HepG2 (cell line): ENCODE data around the gene USP17L12. TPM values are rescaled to one million over a fixed set of nuclear protein-coding genes. Genes with fewer than 3 reads are reported as not detected.
"Not testable (repeated sequence)": the region's sequence is repeated elsewhere in the genome, so short reads cannot be mapped to it uniquely, and the experiment has no call there.

Experiments used
- ATAC-seq: fragments of 200-7000 bp; cut with Tn5 transposase; 3 replicates; pipeline ENCODE4 v1.9.1; 2020; ENCODE audit warnings: mild to moderate bottlenecking, moderate library complexity
- Bru-seq: library from RNA; stranded (reverse); fragments of 400-500 nt; gene quantifications from one replicate; lab custom pipeline; 2021; lab: Mats Ljungman, UMichigan
- BruChase-seq, 2 experiments: library from RNA; stranded (reverse); fragments of 400-500 nt; gene quantifications; one replicate each; lab custom pipeline; 2021; lab: Mats Ljungman, UMichigan
- BruUV-seq: library from RNA; stranded (reverse); fragments of 400-500 nt; replicated peaks from 2 replicates; lab custom pipeline; 2021; lab: Mats Ljungman, UMichigan
- CTCF ChIA-PET: fragments of 300-600 bp; formaldehyde crosslinking; extraction: SDS; loops from one replicate; lab custom pipeline; 2021; ENCODE audit warnings: low total read pairs, inconsistent platforms, low intra/inter-chr PET ratio; lab: Yijun Ruan, JAX
- POLR2A ChIA-PET: fragments of 350-600 bp; sonication (Branson Sonifier 250); formaldehyde crosslinking; loops from one replicate; lab custom pipeline; 2020; ENCODE audit warnings: antibody characterized with exemption, inconsistent platforms; lab: Yijun Ruan, JAX
- DNase-seq: peaks from one replicate; pipeline ENCODE4 v3.0.0-alpha.2; 2015; ENCODE audit warnings: low spot score
- FAIRE-seq: peaks from 3 replicates; lab custom pipeline; 2011; peaks lifted over from hg19 to GRCh38; lab: Jason Lieb, UNC
- H2AFZ ChIP-seq: one replicate; pipeline ENCODE4 v1.6.1; 2011; ENCODE audit warnings: low read length, inconsistent platforms
- H3K27ac ChIP-seq: fragments of 300-600 bp; 3 replicates; pipeline ENCODE4 v1.8.0; 2011; ENCODE audit warnings: mixed run types, mild to moderate bottlenecking, mixed read lengths, low read length, inconsistent platforms; ENCODE audit not compliant: insufficient read depth; ENCODE audit errors: extremely low read length
- H3K27me3 ChIP-seq, 2 experiments: fragments of 200-600 bp in 1 of 2; 2 replicates in 1 of 2; 3 replicates in 1 of 2; pipeline versions ENCODE4 v1.6.0 to v1.8.0; 2011; ENCODE audit warnings: low read length in 2 of 2, mild to moderate bottlenecking in 2 of 2, moderate library complexity in 2 of 2, inconsistent platforms in 1 of 2; ENCODE audit not compliant: insufficient read depth in 2 of 2, control insufficient read depth in 1 of 2
- H3K36me3 ChIP-seq, 2 experiments: fragments of 200-600 bp in 1 of 2; replicated peaks in 1 of 2; 2 replicates in 1 of 2; 3 replicates in 1 of 2; pipeline versions ENCODE4 v1.5.1 to v1.8.0; 2011; ENCODE audit warnings: low read length in 2 of 2, inconsistent platforms in 1 of 2; ENCODE audit not compliant: insufficient read depth in 2 of 2, control insufficient read depth in 1 of 2
- H3K4me1 ChIP-seq: 2 replicates; pipeline ENCODE4 v1.5.1; 2012; ENCODE audit warnings: low read length, inconsistent platforms; ENCODE audit not compliant: insufficient read depth
- H3K4me2 ChIP-seq: 2 replicates; pipeline ENCODE4 v1.6.0; 2011; ENCODE audit warnings: low read depth, low read length, inconsistent platforms
- H3K4me3 ChIP-seq, 3 experiments: fragments of 200-600 bp in 1 of 3; sonication (generic), shearing (Covaris generic) in 1 of 3; replicated peaks in 1 of 3; 2 replicates each; pipeline ENCODE4 v1.5.1; 2011 to 2016; ENCODE audit warnings: low read length in 3 of 3, inconsistent platforms in 2 of 3, low read depth in 2 of 3, mild to moderate bottlenecking in 2 of 3, control low read depth in 1 of 3, mixed read lengths in 1 of 3; ENCODE audit not compliant: insufficient read depth in 1 of 3
- H3K79me2 ChIP-seq: one replicate; pipeline ENCODE4 v1.6.1; 2011; ENCODE audit warnings: low read length, inconsistent platforms; ENCODE audit not compliant: insufficient read depth
- H3K9ac ChIP-seq: 2 replicates; pipeline ENCODE4 v1.6.0; 2011; ENCODE audit warnings: mild to moderate bottlenecking, low read depth, low read length, inconsistent platforms; ENCODE audit not compliant: insufficient read depth
- H3K9me3 ChIP-seq: 2 replicates; pipeline ENCODE4 v1.5.1; 2012; ENCODE audit warnings: mild to moderate bottlenecking, low read length
- H4K20me1 ChIP-seq: 2 replicates; pipeline ENCODE4 v1.6.0; 2011; ENCODE audit warnings: inconsistent platforms, mild to moderate bottlenecking, low read length, moderate library complexity; ENCODE audit not compliant: insufficient read depth
- WGBS: methylation state at CpG from one replicate; pipeline ENCODE4 v1.1.6; 2017; ENCODE audit warnings: low lambda C conversion rate; 5-methylcytosine and 5-hydroxymethylcytosine counted together
- in situ Hi-C: cut with HindIII; loops from 2 replicates; pipeline ENCODE4 v1.10.0; 2017; ENCODE audit warnings: low pct_unique_long_range_greater_than_20kb; ENCODE audit not compliant: extremely low pct_ligation_motif_present
- intact Hi-C: fragments of 100-400 bp; cut with micrococcal nuclease; formaldehyde crosslinking; loops from one replicate; pipeline ENCODE4 v1.10.0; 2022; ENCODE audit not compliant: unreplicated experiment
- long read RNA-seq, 2 experiments: library from RNA in 1 of 2; library from polyadenylated mRNA in 1 of 2; stranded (forward) in 1 of 2; unstranded in 1 of 2; transcript quantifications; one replicate each; pipeline ENCODE4 v2.0.0, GENCODE V29; 2019 to 2022
- polyA minus RNA-seq, 3 experiments: library from RNA; depleted of rRNA, polyadenylated mRNA; stranded (reverse); fragments of >200 nt; gene quantifications; 2 replicates each; pipeline ENCODE4 v1.2.3, GENCODE V29; 2011; ENCODE audit warnings: low replicate concordance in 1 of 3
- polyA plus RNA-seq, 8 experiments: library from polyadenylated mRNA; depleted of rRNA in 3 of 8; stranded (reverse) in 7 of 8; unstranded in 1 of 8; fragments of >200 nt; fragmentation: Illumina TruSeq in 4 of 8; extraction: Trizol in 4 of 8; gene quantifications; 2 replicates each; pipeline versions ENCODE4 v1.2.1 to v1.2.3, GENCODE V29; 2011 to 2016; ENCODE audit warnings: low read depth in 4 of 8, missing spikeins in 1 of 8, mixed read lengths in 1 of 8; ENCODE audit not compliant: insufficient read depth in 1 of 8
- total RNA-seq, 5 experiments: library from RNA; depleted of rRNA; stranded (reverse); fragments of >200 nt; fragmentation: Illumina TruSeq; extraction: Trizol; gene quantifications; 2 replicates each; pipeline ENCODE4 v1.2.3, GENCODE V29; 2016; ENCODE audit warnings: low read depth in 1 of 5

Gene USP17L12
- total RNA-seq (2016; rRNA removed; fragmentation: Illumina TruSeq; extraction: Trizol) (not detected in 2 replicates), polyA plus RNA-seq (2011; rRNA removed) (not detected in 2 replicates), polyA minus RNA-seq (2011; rRNA and poly(A)+ RNA removed; ENCODE audit: low replicate concordance) (not detected in 2 replicates), Bru-seq, nascent RNA (not detected), BruChase-seq, experiment 1, labeled RNA remaining after a 6-hour chase (not detected), BruChase-seq, experiment 2, labeled RNA remaining after a 2-hour chase (not detected)
- total RNA-seq (2016; cell fraction: cytosol; rRNA removed; fragmentation: Illumina TruSeq; extraction: Trizol; ENCODE audit: low read depth): not detected in 2 replicates
- not detected in 2 replicates for total RNA-seq (2016; cell fraction: insoluble cytoplasmic fraction; rRNA removed; fragmentation: Illumina TruSeq; extraction: Trizol)
- total RNA-seq (2016; cell fraction: membrane; rRNA removed; fragmentation: Illumina TruSeq; extraction: Trizol): not detected in 2 replicates
- not detected in 2 replicates for total RNA-seq (2016; cell fraction: nucleus; rRNA removed; fragmentation: Illumina TruSeq; extraction: Trizol)
- not detected in 2 replicates for polyA plus RNA-seq (2011; cell fraction: cytosol; rRNA removed)
- not detected in 2 replicates for polyA plus RNA-seq (2011; cell fraction: nucleus; rRNA removed)
- polyA plus RNA-seq (2012): not detected in 2 replicates
- polyA plus RNA-seq (2016; cell fraction: cytosol; fragmentation: Illumina TruSeq; extraction: Trizol; ENCODE audit: low read depth): not detected in 2 replicates
- not detected in 2 replicates for polyA plus RNA-seq (2016; cell fraction: insoluble cytoplasmic fraction; fragmentation: Illumina TruSeq; extraction: Trizol; ENCODE audit: low read depth)
- polyA plus RNA-seq (2016; cell fraction: membrane; fragmentation: Illumina TruSeq; extraction: Trizol; ENCODE audit: low read depth): not detected in 2 replicates
- not detected in 2 replicates for polyA plus RNA-seq (2016; cell fraction: nucleus; fragmentation: Illumina TruSeq; extraction: Trizol; ENCODE audit: insufficient read depth, low read depth)
- not detected in 2 replicates for polyA minus RNA-seq (2011; cell fraction: cytosol; rRNA and poly(A)+ RNA removed)
- polyA minus RNA-seq (2011; cell fraction: nucleus; rRNA and poly(A)+ RNA removed): not detected in 2 replicates
- long read RNA-seq, experiment 1: 0 reads
- long read RNA-seq, experiment 2: 0 reads

- POLR2A ChIA-PET, H3K9ac ChIP-seq, H3K79me2 ChIP-seq, DNase-seq, H3K27me3 ChIP-seq, BruUV-seq, H3K4me1 ChIP-seq, ATAC-seq, H3K27ac ChIP-seq, H3K4me2 ChIP-seq, H3K4me3 ChIP-seq, H3K9me3 ChIP-seq, H4K20me1 ChIP-seq, in situ Hi-C loops, FAIRE-seq, intact Hi-C loops, H2AFZ ChIP-seq, CTCF ChIA-PET, H3K36me3 ChIP-seq: not testable (repeated sequence)
- whole genome bisulfite sequencing: no CpG with 5 or more reads among the region's 13 CpGs
These were observed at the start of gene USP17L12 for GRCh38 chr4:9219852-9220251. USP17L12 (plus strand) TSS chr4:9220152; CDS start chr4:9220152, 0 bp downstream.

DNA sequence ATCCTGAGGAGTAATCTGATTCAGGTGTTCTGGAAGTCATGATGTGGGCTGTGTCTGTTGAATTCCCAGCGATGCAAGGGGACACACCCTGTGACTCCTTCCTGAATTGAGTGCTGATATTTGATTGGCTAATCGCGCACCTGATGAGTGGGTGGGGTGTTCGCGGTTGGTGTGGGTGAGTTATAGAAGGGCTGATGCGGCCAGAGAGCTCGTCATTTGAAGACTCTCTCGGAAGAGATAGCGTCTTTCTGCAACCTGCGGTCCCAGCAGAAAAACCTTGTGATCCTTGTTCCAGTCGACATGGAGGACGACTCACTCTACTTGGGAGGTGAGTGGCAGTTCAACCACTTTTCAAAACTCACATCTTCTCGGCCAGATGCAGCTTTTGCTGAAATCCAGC is 9.6 kb upstream of the USP17L12 start, which contains the start of gene USP17L10:
TSS of gene USP17L10 (plus strand) at position 301 of the 400 bp plus-strand sequence. CDS start at position 301, 0 bp downstream.
- intact Hi-C loops, CTCF ChIA-PET, H3K4me1 ChIP-seq, H3K27ac ChIP-seq, H3K79me2 ChIP-seq, POLR2A ChIA-PET, ATAC-seq, BruUV-seq, H3K9me3 ChIP-seq, H3K36me3 ChIP-seq, H3K27me3 ChIP-seq, in situ Hi-C loops, H2AFZ ChIP-seq, H3K4me3 ChIP-seq, H3K4me2 ChIP-seq, H3K9ac ChIP-seq, DNase-seq, FAIRE-seq, H4K20me1 ChIP-seq: not testable (repeated sequence)
- WGBS: 75% methylated on average over 4 of the region's 13 CpGs

DNA sequence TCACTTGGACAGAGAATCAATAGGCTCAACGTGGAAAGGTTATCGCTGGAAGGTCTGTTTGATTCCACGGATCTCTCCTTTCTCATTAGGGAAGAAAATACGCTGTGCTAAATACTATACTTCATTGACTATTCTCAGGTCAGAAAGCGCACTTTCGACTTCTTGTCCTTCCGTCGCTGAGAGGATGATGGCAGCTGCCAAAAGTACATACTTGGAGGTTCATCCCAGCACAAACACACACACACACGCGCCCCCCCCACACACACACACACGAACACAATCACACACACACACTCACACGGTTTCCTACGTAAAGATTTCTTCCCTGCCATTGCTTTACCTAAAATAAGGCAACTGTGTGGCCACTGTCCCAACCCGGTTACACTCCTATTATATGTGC is 5.3 kb upstream of the USP17L12 start:
- in situ Hi-C loops, H3K9me3 ChIP-seq: not testable (repeated sequence)

More for the DNA sequence above, 5.3 kb upstream of the USP17L12 start:
- H3K36me3 ChIP-seq, BruUV-seq, ATAC-seq, FAIRE-seq, H3K9ac ChIP-seq, H3K27me3 ChIP-seq, H3K4me1 ChIP-seq, H2AFZ ChIP-seq, H3K4me3 ChIP-seq, DNase-seq, H3K27ac ChIP-seq, H3K4me2 ChIP-seq, intact Hi-C loops, POLR2A ChIA-PET, H4K20me1 ChIP-seq, CTCF ChIA-PET, H3K79me2 ChIP-seq: not testable (repeated sequence)
- WGBS: 41% methylated on average over 12 of the region's 14 CpGs
